IMR-90 (cell line): ENCODE results near the gene NLGN1. TPM values are rescaled to one million over a fixed set of nuclear protein-coding genes. Genes with fewer than 3 reads are reported as not detected.
"Not testable (repeated sequence)": the region's sequence is repeated elsewhere in the genome, so short reads cannot be mapped to it uniquely, and the experiment has no call there.

Experiments used
- ATAC-seq: fragments of 200-7000 bp; cut with Tn5 transposase; 2 replicates; pipeline ENCODE4 v1.9.1; 2020; ENCODE audit warnings: low read depth, mild to moderate bottlenecking, moderate library complexity
- BruUV-seq: library from RNA; stranded (reverse); fragments of 400-500 nt; replicated peaks from 2 replicates; lab custom pipeline; 2021; lab: Mats Ljungman, UMichigan
- CTCF ChIA-PET: fragments of 300-600 bp; formaldehyde crosslinking; extraction: SDS; loops from one replicate; lab custom pipeline; 2021; ENCODE audit warnings: antibody characterized with exemption; lab: Yijun Ruan, JAX
- POLR2A ChIA-PET: fragments of 300-600 bp; sonication (Branson Sonifier 250); formaldehyde crosslinking; loops from one replicate; lab custom pipeline; 2022; ENCODE audit warnings: antibody characterized with exemption; ENCODE audit not compliant: unreplicated experiment; lab: Charles Lee
- DNase-seq: peaks from one replicate; pipeline ENCODE4 v3.0.0; 2013
- H2AFZ ChIP-seq: replicated peaks from 2 replicates; pipeline ENCODE3; 2013; ENCODE audit warnings: low read length, mild to moderate bottlenecking; ENCODE audit not compliant: poor library complexity
- H2AK5ac ChIP-seq: 2 replicates; pipeline ENCODE4 v1.6.1; 2013; ENCODE audit warnings: low read depth, low read length, inconsistent platforms
- H2AK9ac ChIP-seq: replicated peaks from 2 replicates; pipeline ENCODE3; 2013; ENCODE audit warnings: mild to moderate bottlenecking, low read depth, low read length, moderate library complexity; ENCODE audit not compliant: poor library complexity
- H2BK120ac ChIP-seq: 2 replicates; pipeline ENCODE4 v1.6.1; 2013; ENCODE audit warnings: low read depth, low read length, inconsistent platforms
- H2BK15ac ChIP-seq: 3 replicates; pipeline ENCODE4 v1.6.1; 2013; ENCODE audit warnings: low read depth, low read length, inconsistent platforms
- H2BK20ac ChIP-seq: 2 replicates; pipeline ENCODE4 v1.6.1; 2013; ENCODE audit warnings: low read depth, mild to moderate bottlenecking, inconsistent platforms, low read length, moderate library complexity
- H2BK5ac ChIP-seq: 2 replicates; pipeline ENCODE4 v1.6.1; 2013; ENCODE audit warnings: mild to moderate bottlenecking, low read depth, low read length, inconsistent platforms; ENCODE audit not compliant: poor library complexity, severe bottlenecking
- H3K14ac ChIP-seq: replicated peaks from 2 replicates; pipeline ENCODE4 v1.6.1; 2013; ENCODE audit warnings: low read depth, low read length, inconsistent platforms
- H3K18ac ChIP-seq: 2 replicates; pipeline ENCODE4 v1.6.1; 2013; ENCODE audit warnings: low read depth, low read length, control low read depth
- H3K23ac ChIP-seq: 2 replicates; pipeline ENCODE4 v1.6.1; 2013; ENCODE audit warnings: low read depth, low read length, inconsistent platforms
- H3K27ac ChIP-seq: 2 replicates; pipeline ENCODE4 v1.5.1; 2013; ENCODE audit warnings: mild to moderate bottlenecking, control low read depth, low read length; ENCODE audit not compliant: insufficient read depth
- H3K27me3 ChIP-seq: 2 replicates; pipeline ENCODE4 v1.6.1; 2013; ENCODE audit warnings: low read length; ENCODE audit not compliant: control insufficient read depth, insufficient read depth
- H3K36me3 ChIP-seq: 2 replicates; pipeline ENCODE4 v1.6.1; 2013; ENCODE audit warnings: low read length, mixed read lengths; ENCODE audit not compliant: control insufficient read depth, insufficient read depth
- H3K4ac ChIP-seq: 2 replicates; pipeline ENCODE4 v1.6.1; 2013; ENCODE audit warnings: low read depth, low read length, inconsistent platforms
- H3K4me1 ChIP-seq: 2 replicates; pipeline ENCODE4 v1.6.1; 2013; ENCODE audit warnings: low read length, mixed read lengths; ENCODE audit not compliant: control insufficient read depth, insufficient read depth
- H3K4me2 ChIP-seq: 2 replicates; pipeline ENCODE4 v1.6.1; 2013; ENCODE audit warnings: low read depth, mild to moderate bottlenecking, control low read depth, low read length, moderate library complexity
- H3K4me3 ChIP-seq: 2 replicates; pipeline ENCODE4 v1.5.1; 2013; ENCODE audit warnings: low read depth, mild to moderate bottlenecking, control low read depth, low read length, moderate library complexity; ENCODE audit not compliant: insufficient read depth
- H3K56ac ChIP-seq: 2 replicates; pipeline ENCODE4 v1.6.1; 2013; ENCODE audit warnings: low read length, inconsistent platforms; ENCODE audit not compliant: insufficient read depth; ENCODE audit errors: extremely low read depth
- H3K79me1 ChIP-seq, 2 experiments: 2 replicates each; pipeline ENCODE4 v1.6.1; 2013; ENCODE audit warnings: low read length in 2 of 2, inconsistent platforms in 1 of 2, low read depth in 1 of 2
- H3K9ac ChIP-seq: 2 replicates; pipeline ENCODE4 v1.6.1; 2013; ENCODE audit warnings: low read depth, low read length, control low read depth
- H3K9me1 ChIP-seq: 2 replicates; pipeline ENCODE4 v1.6.1; 2013; ENCODE audit warnings: low read length, inconsistent platforms; ENCODE audit not compliant: insufficient read depth
- H3K9me3 ChIP-seq: 2 replicates; pipeline ENCODE4 v1.6.1; 2013; ENCODE audit warnings: low read length; ENCODE audit not compliant: control insufficient read depth, insufficient read depth
- H4K20me1 ChIP-seq: 2 replicates; pipeline ENCODE4 v1.6.1; 2013; ENCODE audit warnings: low read length, inconsistent platforms; ENCODE audit not compliant: insufficient read depth
- H4K5ac ChIP-seq: 2 replicates; pipeline ENCODE4 v1.6.1; 2013; ENCODE audit warnings: mild to moderate bottlenecking, low read depth, low read length, control low read depth
- H4K8ac ChIP-seq, 2 experiments: 2 replicates each; pipeline ENCODE4 v1.6.1; 2013; ENCODE audit warnings: low read depth in 2 of 2, low read length in 2 of 2, control low read depth in 1 of 2, inconsistent platforms in 1 of 2
- H4K91ac ChIP-seq: 2 replicates; pipeline ENCODE4 v1.6.1; 2013; ENCODE audit warnings: low read depth, low read length, inconsistent platforms; ENCODE audit not compliant: insufficient read depth
- WGBS, 2 experiments: methylation state at CpG; one replicate each; pipeline versions ENCODE4 v1.1.5 to v1.1.7; 2013; ENCODE audit warnings: missing lambda C conversion rate in 2 of 2; ENCODE audit not compliant: insufficient read length in 1 of 2; ENCODE audit errors: extremely low coverage in 2 of 2; 5-methylcytosine and 5-hydroxymethylcytosine counted together
- dilution Hi-C: fragments of 300-500 bp; cut with HindIII; formaldehyde crosslinking; loops from one replicate; pipeline ENCODE4 v1.14.3; 2018; ENCODE audit warnings: low sequenced_read_pairs; ENCODE audit not compliant: unreplicated experiment
- in situ Hi-C: fragments of 300-500 bp; cut with MboI; formaldehyde crosslinking; loops from 3 replicates; pipeline ENCODE4 v1.14.3; 2019; ENCODE audit warnings: low sequenced_read_pairs, inconsistent platforms, mixed read lengths
- intact Hi-C: fragments of 100-400 bp; cut with micrococcal nuclease; formaldehyde crosslinking; loops from 2 replicates; pipeline ENCODE4 v1.10.0; 2022
- polyA plus RNA-seq, 3 experiments: library from polyadenylated mRNA; depleted of rRNA; stranded (reverse); fragments of >200 nt; gene quantifications; 2 replicates each; pipeline ENCODE4 v1.2.3, GENCODE V29; 2012; ENCODE audit warnings: low replicate concordance in 1 of 3
- total RNA-seq: library from RNA; depleted of rRNA; stranded (reverse); fragments of >200 nt; gene quantifications from 2 replicates; pipeline ENCODE4 v1.2.3, GENCODE V29; 2012

Gene NLGN1
- total and polyA plus RNA-seq, 2 of the 4 experiments (the other 2 are of a cell fraction): 1.8 to 12.5 TPM

- H3K18ac ChIP-seq, H3K9me1 ChIP-seq, H3K9me3 ChIP-seq, CTCF ChIA-PET, dilution Hi-C loops, H2AK5ac ChIP-seq, H2AFZ ChIP-seq, H2BK20ac ChIP-seq, H4K20me1 ChIP-seq, H2BK5ac ChIP-seq, intact Hi-C loops, H2BK120ac ChIP-seq, H3K23ac ChIP-seq, POLR2A ChIA-PET, H3K27me3 ChIP-seq, H3K79me1 ChIP-seq, H3K4me2 ChIP-seq, H3K4me3 ChIP-seq, H3K4ac ChIP-seq, ATAC-seq, H4K91ac ChIP-seq, in situ Hi-C loops, H2BK15ac ChIP-seq, H2AK9ac ChIP-seq, H3K56ac ChIP-seq, H3K36me3 ChIP-seq, BruUV-seq, H3K4me1 ChIP-seq, H3K14ac ChIP-seq, H4K5ac ChIP-seq, H4K8ac ChIP-seq, H3K9ac ChIP-seq, H3K27ac ChIP-seq, DNase-seq: not testable (repeated sequence)
- WGBS, 2 experiments: no CpG with 5 or more reads among the region's 10 CpGs
These were observed 834.6 kb downstream of the NLGN1 start for GRCh38 chr3:174232028-174232657.
